GM19023 (cell line): ENCODE data around the gene MRPL53.
"Not testable (repeated sequence)": the region's sequence is repeated elsewhere in the genome, so short reads cannot be mapped to it uniquely, and the experiment has no call there.

ENCODE experiments used
- ATAC-seq: cut with Tn5 transposase; IDR thresholded peaks from one replicate; pipeline ENCODE4 v1.9.1; 2021; ENCODE audit warnings: mild to moderate bottlenecking, moderate library complexity; ENCODE audit not compliant: unreplicated experiment

Gene MRPL53

DNA sequence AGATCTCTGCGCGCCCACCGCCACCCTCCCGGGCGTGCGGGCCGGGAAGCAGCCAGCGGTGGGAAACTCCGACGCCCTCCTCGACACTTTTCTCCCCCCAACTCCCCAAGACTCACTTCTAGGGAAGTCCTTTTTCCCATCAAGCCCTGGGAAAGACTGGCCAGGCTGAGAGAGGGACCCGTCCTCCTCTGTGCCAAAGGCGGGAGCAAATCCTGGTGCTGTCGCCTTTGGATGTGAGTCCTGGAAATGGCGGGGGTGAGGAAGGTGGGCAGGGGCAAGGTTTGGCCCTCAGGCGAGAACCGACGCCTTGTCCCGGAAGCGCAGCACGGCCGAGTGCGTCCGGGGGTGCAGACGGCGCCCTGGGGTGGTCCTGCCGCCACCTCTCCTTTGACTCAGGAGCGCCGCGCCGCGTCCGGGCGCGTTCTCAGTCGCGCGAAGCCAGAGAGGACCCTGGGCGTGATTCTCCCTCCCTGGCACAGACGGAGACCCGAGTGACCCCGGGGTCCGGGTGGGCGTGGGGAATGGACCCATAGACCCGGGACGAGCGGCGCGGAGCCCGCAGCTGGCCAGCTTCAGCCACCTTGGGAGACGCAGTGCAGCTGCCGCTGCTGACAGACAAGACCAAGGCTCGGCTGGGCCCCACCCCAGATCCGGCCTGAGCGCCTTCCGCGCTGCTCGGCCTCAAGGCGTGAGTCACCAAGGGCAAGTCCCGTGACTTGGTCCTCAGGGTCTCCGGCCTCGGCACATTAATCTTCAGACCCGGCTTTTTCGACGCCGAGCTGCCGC is 30.4 kb upstream of the MRPL53 start:
- peak; percentile 35 for ATAC-seq

DNA sequence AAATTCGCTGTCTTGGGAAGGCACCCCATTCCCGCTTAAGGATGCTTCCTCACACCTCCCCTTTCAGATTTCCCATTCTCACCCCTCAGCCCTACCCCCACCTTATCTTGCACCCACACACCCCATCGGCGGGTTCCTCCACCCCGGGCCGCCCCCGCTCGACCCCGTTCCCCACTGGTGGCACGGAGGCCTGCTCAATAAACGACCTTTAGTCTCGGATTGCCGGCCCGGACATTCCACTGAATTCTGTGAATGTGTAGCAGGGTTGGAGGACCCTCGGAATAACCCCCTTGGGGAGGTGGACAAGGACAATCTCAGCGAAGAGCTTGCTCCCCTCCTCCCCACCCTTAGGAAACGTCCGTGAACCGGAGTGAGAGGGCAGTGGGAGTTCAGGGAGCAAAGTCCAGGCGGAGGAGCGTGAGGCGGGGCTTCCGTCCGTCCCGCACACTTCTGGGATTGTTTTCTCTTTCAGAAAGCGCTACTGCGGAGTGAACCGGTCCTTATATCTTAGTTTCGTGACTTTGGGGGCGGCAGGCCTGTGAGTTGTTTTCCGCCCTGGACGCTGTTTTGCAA is 29.8 kb upstream of the MRPL53 start:
- ATAC-seq, result no peak

DNA sequence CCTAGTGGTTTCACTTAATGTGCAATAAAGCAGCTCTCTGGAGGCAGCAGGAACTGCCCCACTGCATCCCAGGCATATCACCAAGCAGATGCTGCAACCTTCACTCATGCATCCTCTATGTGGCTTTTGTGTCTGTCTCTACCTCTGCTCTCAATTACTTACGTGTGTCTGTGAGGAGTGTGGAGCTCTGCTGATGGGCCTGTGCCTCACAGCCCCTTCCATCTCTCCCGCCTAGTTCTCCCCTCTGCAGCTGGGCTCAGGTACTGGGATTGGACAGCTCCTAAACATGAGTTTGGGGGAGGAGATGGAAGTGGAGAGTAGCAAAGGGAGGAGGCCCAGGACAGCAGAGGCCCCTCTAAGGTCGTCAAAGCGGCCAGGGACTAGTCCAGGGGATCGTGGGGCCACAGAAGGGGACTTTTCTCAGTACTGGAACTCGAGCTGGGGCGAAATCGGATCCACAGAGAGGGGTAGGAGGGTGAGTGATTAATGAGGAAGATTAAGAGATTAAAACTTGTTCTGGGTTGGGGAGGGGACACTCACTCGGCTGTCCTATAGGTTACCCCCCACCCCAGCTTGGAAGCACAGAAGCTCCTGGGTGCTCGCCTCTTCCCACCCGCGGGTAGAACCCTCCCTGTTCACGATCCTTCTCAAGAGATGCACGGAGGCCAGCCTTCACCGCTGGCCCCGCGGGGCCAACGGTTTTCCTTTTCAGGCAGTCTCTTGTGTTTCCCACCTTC is 29.0 kb upstream of the MRPL53 start:
- ATAC-seq, result no peak

DNA sequence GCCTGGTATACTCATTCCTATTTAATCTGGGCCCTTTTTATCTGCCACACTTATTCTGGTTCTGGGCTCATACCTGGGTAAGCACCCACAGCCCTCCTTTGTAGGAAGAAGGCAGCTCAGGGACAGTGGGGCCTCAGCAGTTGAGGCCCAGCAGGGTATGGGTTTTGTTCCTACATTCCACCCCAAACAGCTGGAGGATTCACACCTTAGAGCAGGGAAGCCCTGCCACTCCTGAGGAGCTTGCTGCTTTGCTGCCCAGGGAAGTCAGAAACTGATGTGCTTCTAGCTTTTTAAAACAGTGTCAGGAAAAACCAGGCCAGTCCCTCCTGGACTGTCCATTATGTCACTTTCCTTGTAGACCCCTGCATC is 28.1 kb upstream of the MRPL53 start:
- ATAC-seq, result no peak

DNA sequence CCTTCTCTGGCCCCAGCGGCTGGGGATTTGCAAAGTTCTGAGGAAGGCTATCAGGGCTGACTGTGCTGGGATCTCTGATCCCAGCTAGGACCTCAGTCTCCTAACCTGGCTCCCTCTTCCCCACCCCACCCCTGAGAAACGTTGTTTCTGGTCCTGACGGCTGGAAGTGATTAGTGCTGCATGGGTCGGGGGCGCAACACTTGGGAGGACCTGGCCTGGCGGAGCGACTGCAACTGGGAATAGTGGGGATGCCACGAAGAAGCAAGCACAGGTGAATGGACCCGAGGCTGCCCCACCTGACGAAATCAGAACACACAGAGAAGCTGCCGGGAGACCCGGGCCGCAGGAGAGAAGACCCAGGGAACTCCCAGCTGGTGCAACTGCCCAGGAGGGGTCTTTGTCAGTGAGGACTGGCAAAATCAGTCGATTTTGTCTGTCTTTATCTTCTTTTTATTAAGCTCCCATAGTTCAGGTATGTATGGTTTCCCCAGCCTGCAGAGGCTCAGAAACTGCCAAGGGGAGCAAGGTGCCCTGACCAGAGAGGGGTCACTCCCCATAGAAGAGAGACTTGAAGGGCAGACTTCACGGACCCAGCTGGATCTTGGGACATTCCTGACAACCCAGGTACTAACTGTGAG is 27.6 kb upstream of the MRPL53 start:
- ATAC-seq, result no peak

DNA sequence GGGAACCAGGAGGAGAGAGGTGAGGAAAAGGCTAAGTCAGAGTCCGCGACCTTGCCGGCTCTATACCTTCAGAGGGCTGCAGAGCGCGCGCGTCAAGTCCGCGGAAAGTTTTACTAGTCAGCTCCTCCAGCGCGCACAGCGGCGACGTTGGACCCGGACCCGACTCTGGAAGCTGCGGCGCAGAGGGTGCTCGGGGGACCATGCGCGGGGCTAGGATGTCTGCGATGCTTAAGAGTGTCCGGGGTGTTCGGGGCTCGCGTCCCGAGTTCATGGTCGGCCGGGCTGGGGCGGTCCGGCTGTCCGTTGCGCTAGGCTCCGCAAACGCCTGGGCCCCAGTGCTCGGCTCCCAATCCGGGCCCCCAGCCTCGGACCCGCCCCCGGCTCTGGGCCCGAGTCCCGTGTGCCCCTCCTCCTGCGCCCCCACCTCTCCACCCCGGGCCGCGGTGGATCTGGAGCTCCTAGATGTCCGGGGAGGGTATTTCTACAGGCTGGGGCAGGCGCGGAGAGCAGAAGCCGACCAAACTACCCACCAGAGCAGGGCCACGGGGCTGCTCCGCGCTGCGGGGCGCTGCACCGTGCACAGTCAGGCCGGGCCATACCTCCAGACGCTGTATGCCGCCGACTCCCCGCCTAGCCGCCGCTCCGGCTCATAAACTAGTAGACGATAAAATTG is 26.9 kb upstream of the MRPL53 start, which contains the start of gene LBX2:
Gene LBX2 (minus strand): TSS at position 337 of the 673 bp plus-strand sequence. CDS start 66 bp downstream, at position 271.
- no peak for ATAC-seq

DNA sequence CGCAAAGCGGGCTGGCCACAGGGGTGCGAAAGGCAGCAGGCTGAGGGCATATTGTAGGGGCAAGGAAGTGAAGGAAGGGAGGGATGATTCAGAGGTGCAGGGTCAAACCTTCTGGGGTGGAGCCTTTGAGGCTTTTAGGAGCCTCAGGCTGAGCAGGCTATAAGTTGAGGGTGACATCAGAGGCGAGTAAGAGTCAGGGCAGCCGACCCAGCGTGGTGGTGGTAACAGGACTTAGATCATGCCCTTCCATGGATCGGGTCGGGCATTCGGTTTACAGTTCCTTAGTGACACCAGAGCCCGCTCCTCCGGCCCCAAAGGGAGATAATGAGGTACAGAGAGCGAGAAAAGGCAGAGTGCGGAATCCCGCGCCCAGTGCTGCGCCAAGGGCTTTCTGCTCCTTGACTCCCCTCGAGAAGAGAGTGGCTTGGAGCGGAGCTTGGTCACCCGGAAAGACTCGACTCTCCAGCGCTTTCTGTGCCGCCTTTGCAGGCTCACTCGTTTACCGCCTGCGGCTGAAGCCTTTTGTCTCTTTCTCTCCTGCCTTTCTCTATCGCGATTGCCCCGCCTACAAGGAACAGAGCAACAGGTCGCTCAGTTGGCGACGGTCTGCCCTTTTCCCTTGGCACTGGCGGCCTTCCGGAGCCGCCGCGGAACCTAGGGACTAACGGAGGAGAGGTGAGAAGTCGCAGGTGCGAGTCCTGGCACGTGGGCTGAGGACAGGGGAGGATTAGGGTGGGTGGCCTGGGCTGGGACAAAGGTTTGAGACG is 26.2 kb upstream of the MRPL53 start:
- no peak for ATAC-seq

DNA sequence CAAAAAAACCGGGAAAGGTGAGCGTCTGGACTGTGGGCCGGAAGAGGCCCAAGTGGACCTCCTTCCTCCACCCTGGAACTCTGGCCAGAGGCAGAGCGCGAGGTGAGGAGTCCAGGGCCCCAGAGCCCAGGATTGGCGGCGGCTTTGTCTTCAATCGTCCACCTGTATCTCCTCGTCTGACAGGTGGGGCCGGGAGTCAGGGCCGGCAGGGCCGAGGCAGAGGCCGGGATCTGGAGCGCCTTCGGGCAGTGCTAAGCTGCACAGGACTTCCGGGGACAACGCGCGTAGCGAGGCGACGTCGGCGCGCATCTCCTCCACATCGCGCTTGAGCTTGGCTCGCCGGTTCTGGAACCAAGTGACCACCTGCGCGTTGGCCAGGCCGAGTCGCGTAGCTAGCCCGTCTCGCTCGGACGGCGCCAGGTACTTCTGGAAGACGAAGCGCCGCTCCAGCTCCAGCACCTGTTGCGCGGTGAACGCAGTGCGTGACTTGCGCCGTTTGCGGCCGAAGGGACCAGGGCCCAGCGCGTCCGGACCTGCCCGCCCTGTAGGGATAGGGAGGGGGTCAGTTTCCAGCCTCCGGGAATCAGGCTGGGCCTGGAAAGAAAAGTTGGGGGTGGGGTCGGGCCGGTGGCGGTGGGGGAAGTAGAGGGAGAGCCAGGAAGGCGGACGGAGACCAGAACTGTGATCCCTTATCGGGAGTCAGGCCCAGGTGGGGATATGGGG is 25.5 kb upstream of the MRPL53 start:
- no peak for ATAC-seq

DNA sequence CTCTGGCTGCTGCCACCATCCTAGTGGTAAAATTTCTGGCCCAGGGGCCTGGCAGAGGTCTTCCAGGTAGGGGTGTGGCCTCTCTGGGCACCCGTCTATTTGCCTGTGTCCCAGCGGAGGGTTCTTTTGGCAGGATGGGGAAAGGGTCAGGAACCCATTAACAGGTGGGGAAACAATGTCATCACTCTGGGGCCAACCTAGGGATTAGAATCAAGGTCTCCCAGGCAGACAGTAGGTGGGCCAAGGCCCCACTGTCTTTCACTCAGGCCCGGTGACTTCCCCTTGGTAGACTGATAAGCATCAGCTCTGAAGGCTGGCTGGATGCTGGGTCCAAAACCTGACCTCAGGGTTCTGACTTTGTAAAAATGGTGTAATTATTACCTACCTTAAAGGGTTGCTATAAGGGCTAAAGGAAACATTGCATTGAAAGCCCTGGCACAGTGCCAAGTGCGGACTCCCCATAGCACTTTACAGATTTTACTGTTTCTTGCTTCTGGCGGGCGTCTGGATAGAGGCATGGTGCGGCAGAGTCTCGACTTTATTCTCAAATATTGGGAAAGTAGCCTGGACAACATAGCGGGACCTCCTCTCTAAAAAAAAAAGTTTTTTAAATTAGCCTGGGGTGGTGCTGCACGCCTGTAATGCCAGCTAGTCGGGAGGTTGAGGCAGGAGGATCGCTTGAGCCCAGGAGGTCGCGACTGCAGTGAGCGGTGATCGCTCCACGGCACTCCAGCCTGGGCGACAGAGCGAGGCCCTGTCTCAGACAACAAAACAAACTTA is 24.7 kb upstream of the MRPL53 start:
- no peak for ATAC-seq

DNA sequence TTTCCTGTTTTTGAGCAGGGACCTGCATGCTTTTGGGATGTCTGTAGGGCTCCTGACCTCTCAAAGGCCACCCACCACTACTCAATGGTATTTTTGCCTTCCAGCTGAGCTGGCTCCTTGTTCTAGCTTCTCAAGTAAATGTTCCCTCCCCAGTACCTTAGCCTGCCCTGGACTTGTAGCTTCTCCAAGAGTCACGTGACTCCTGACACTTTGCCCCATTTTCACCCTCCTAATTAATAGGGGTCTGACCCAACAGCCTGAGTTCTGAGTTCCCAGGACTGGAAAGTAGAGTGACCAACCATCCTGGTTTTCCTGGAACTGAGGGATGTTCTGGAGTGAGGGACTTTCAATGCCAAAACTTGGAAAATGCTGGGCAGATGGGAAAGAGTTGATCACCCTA is 23.0 kb upstream of the MRPL53 start:
- ATAC-seq, result no peak

DNA sequence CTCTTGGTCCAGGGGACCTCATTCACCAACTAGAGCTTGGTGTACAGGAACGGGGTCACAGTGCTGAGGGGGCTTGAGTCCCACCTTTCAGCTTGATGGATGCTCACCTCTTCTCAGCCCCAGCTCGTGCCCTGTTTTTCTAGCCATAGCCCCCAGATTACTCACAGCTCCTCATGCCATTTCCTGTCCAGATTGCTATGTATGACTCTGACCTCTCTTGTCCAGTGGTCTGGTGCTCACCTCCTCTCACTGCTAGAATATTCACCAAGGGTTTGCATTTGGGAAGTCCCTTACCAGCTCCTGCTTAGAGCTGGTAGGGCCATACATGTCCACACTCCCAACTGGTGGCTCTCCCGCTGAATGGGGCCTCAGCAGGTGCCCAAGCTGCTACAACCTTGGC is 21.1 kb upstream of the MRPL53 start:
- no peak for ATAC-seq

DNA sequence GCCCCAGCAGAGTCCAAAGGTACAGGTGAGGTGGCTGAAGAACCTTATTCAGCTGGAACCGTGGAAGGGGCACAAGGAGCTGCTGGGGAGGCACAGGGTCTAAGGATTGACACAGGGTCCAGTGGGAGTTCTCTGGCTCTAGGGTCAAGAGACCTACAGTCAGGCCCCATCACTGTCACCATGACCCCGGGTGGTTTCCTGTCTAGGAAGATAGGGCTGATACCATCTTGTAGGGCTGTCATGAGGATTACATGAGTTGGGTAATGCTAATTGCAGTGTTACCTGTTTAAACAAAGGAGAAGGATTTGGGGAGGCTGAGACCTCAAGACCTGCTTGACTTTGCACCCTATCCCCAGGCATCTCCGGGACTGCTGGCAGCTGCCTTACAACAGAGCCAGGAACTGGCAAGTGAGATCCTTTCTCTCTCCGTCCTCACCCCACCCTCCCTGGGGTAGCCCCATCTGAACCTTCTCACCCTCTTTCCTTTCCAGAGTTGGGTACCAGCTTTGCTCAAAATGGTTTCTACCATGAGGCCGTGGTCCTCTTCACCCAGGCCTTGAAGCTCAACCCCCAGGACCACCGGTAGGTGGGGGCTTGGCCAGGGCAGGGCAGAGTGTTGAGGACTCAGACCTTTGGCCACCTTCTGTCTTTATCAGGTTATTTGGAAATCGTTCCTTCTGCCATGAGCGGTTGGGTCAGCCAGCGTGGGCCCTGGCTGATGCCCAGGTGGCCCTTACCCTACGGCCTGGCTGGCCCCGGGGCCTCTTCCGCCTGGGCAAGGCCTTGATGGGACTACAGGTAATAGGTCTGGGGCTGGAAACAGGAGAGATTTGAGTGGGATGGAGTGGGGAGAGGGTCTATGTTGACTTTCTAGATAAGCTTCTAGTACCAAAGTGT is 19.4 kb upstream of the MRPL53 start:
- ATAC-seq, result no peak

DNA sequence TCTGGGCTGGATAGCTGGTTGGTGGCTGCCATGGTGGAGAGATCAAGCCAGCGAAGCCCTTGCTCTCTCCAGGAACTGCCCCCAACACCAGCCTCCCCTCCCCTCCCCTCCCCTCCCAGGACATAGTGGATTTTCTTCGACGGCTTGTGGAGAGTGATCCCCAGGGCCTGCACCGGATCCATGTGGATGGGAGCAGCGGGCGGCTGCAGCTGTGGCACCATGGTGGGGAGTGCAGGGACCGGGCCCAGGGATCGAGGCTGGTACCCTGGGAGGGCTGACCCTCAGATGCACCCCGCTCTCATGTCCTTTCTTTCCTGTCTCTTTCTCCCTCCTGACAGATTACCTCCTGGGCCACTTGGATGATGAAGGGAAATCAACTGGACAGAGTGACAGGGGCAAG is 17.4 kb upstream of the MRPL53 start:
- no peak for ATAC-seq

DNA sequence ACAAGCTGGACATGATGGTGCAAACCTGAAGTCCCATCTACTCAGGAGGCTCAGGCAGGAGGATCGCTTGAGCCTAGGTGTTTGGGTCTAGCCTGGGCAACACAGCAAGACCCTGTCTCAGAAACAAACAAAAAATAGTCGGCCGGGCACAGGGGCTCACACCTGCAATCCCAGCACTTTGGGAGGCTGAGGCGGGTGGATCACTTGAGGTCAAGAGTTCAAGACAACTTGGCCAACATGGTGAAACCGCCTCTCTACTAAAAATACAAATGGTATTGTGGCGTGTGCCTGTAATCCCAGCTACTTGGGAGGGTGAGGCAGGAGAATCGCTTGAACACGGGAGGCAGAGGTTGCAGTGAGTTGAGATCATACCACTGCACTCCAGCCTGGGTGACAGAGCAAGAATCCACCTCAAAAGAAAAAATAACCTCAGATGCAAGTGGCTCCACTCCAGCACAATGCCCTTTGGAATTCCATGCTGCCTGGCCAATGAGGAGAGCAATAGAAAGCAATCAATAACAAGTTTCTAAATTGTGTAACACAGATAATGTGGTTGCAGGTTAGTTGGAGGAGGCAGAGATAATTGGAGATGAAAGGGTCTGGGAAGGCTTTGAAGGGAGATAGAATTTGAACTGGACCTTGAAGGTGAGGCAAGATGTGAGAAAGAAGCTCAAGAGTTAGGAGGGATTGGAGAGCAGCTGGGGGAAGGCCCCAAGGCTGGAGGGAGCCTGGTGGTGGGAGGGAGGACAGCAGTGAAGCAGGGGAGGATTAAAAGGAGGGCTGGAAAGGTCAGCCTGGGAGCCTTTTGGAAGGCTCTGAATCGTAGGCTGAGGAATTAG is 16.4 kb upstream of the MRPL53 start:
- no peak for ATAC-seq

DNA sequence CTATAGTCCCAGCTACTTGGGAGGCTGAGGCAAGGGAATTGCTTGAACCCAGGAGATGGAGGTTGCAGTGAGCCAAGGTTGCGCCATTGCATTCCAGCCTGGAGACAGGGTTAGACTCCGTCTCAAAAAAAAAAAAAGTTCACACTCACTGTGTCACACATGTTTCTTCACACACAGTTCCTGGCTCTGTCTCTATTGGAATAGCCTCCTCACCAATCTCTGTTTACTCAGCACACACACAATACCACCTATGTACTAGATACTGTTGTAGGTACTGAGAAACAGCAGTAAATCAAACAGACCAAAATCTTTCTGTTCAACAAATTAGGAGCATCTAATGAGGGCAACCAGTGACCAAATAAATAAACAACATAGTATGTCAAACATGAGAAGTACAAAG is 13.7 kb upstream of the MRPL53 start:
- ATAC-seq, result no peak

DNA sequence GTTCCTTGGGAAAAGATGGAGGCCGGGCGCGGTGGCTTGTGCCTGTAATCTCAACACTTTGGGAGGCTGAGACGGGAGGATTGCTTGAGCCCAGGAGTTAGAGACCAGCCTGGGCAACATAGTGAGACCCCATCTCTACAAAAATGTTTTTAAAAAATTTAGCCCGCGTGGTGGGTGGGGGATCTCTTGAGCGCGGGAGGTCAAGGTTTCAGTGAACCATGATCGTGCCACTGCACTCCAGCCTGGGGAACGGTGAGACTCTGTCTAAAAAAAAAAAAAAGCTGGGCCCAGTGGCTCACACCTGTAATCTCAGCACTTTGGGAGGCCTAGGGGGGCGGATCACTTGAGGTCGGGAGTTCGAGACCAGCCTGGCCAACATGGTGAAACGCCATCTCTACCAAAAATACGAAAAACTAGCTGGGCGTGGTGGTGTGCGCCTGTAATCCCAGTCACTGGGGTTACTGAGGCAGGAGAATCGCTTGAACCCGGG is 11.2 kb upstream of the MRPL53 start:
- ATAC-seq, result not testable (repeated sequence)
